Stimulated activated CD4-positive, alpha-beta T cell treated with anti-CD3 and anti-CD28 coated beads, Interleukin-1b, Interleukin-23, amount 100 ng/mL, for 24 hours (primary cell): ENCODE results near the gene LMNA.
"Not testable (repeated sequence)": the region's sequence is repeated elsewhere in the genome, so short reads cannot be mapped to it uniquely, and the experiment has no call there.

Source experiments
- DNase-seq, 4 experiments: peaks; one replicate each; pipeline ENCODE4 v3.0.0-alpha.2; 2020; ENCODE audit warnings: low read depth in 4 of 4, low spot score in 1 of 4

LMNA gene

GRCh38 chr1:156104065-156104810 is 10.3 kb upstream of the LMNA start:
- no peak for DNase-seq

GRCh38 chr1:156104861-156105832 is 9.4 kb upstream of the LMNA start:
- no peak for DNase-seq

GRCh38 chr1:156106624-156107488 is 7.7 kb upstream of the LMNA start:
- DNase-seq, result no peak

GRCh38 chr1:156108057-156108456 is 6.5 kb upstream of the LMNA start:
- no peak for DNase-seq

- DNase-seq, result no peak
These were observed 5.8 kb upstream of the LMNA start for GRCh38 chr1:156108664-156109241.

- DNase-seq, result no peak
These were observed 4.3 kb upstream of the LMNA start for GRCh38 chr1:156110252-156110651.

GRCh38 chr1:156111355-156111962 is 3.1 kb upstream of the LMNA start:
- DNase-seq, result no peak

- no peak for DNase-seq
These were observed 2.0 kb upstream of the LMNA start for GRCh38 chr1:156112276-156113137.

GRCh38 chr1:156113282-156113950 is 1.1 kb upstream of the LMNA start:
- no peak for DNase-seq

- DNase-seq, result no peak
These were observed 505 bp downstream of the LMNA start for GRCh38 chr1:156114919-156115513.

GRCh38 chr1:156115514-156116374 is 1.2 kb downstream of the LMNA start:
- DNase-seq, result no peak

- DNase-seq, result not testable (repeated sequence)
These were observed 2.2 kb downstream of the LMNA start for GRCh38 chr1:156116731-156117130.

GRCh38 chr1:156117414-156118176 is 3.1 kb downstream of the LMNA start:
- no peak for DNase-seq

GRCh38 chr1:156118177-156118868 is 3.8 kb downstream of the LMNA start:
- DNase-seq, result no peak

- DNase-seq, result no peak
These were observed 5.1 kb downstream of the LMNA start for GRCh38 chr1:156119503-156120209.

- DNase-seq, result no peak
These were observed 5.8 kb downstream of the LMNA start for GRCh38 chr1:156120318-156120717.
